ENCODE data around the gene MYLK. TPM values are rescaled to one million over a fixed set of nuclear protein-coding genes. Genes with fewer than 3 reads are reported as not detected.

MYLK gene
- total and polyA plus RNA-seq, 2 experiments from 2014 or later = 13.1 to 27.1 TPM

DNA sequence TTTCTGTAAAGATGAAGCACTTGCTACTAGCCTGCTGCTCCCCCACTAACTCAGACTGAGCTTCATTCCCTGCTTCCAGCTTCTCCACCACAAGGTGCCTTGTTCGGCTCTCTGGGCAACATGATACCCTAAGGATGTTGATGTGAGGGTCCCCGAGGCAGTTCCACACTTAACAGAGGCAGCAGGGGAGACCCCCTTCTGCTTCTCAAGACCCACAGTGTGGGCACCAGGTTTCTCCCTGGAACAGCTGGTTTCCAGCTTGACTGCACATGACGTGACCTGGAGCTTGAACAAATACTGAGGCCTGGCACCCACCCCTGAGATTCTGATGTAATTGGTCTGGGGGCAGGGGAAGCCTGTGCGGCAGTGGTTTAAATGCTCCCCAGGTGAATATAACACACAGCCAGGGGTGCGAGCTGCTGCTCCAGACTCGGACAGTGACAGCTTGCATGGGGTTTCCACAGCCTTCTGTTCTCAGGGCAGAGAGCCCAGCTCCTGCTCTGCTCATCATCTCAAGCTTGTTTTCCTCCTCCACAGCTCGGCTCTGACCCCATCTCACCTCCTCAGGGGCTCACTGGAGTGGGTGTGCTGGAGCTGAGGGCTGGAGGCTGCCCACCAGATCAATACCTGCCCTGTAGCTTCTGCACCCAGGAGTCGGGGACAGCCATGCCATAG is 204.3 kb downstream of the MYLK start:
- H3K36me3 ChIP-seq (replicated peaks; ENCODE audit: insufficient read depth, low read depth) = no peaks in the 10 kb centered on the region
- no peak overlapping the region for H3K27ac ChIP-seq
- H4K20me1 ChIP-seq (ENCODE audit: insufficient read depth, poor library complexity, severe bottlenecking) = no peaks in the 10 kb centered on the region
- H3K9me3 ChIP-seq (ENCODE audit: low read depth) = no peaks in the 10 kb centered on the region
- DNase-seq (ENCODE audit: low spot score) = no peak
- no peak overlapping the region for H2AFZ ChIP-seq
- no peak overlapping the region for H3K4me3 ChIP-seq
- TF ChIP-seq CTCF (IDR thresholded peaks at IDR 0.05; ENCODE audit: poor library complexity) = no peak
- TF ChIP-seq EZH2 (IDR thresholded peaks at IDR 0.05; ENCODE audit: borderline replicate concordance) = no peak
- no peak for TF ChIP-seq EZH2phosphoT487 (IDR thresholded peaks at IDR 0.05; ENCODE audit: low read depth, severe bottlenecking, unreplicated experiment)
- H3K4me1 ChIP-seq (ENCODE audit: insufficient read depth) = no peaks in the 10 kb centered on the region
- 67% methylated on average over 8 of the region's 8 CpGs for WGBS (ENCODE audit: low lambda C conversion rate, missing lambda C conversion rate)
- no peak overlapping the region for H3K4me2 ChIP-seq
- H3K27me3 ChIP-seq = no peaks in the 10 kb centered on the region
- H3K79me2 ChIP-seq = no peaks in the 10 kb centered on the region
- H3K9me2 ChIP-seq (replicated peaks; ENCODE audit: insufficient read depth) = no peaks in the 10 kb centered on the region

DNA sequence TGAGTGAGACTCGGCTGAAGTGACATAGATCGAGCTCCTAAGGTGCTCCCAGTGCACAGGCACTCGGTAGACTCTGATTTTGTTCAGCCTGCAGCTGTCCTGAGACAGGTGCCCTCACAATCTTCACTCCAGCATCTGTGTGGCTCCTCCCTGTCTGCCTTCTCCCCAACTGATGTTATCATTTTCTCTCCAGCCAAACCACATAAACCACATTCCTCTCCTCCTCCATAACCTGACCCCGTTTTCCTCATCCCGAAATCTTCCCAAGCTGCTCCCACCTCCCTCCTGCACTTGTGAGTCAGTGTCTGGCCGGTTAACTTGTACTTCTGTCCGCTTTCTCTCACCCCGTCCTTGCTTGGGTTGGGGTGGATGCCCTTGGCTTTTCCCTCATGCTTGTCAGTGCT is 206.0 kb downstream of the MYLK start:
- H3K4me1 ChIP-seq (ENCODE audit: insufficient read depth) = no peaks in the 10 kb centered on the region

DNA sequence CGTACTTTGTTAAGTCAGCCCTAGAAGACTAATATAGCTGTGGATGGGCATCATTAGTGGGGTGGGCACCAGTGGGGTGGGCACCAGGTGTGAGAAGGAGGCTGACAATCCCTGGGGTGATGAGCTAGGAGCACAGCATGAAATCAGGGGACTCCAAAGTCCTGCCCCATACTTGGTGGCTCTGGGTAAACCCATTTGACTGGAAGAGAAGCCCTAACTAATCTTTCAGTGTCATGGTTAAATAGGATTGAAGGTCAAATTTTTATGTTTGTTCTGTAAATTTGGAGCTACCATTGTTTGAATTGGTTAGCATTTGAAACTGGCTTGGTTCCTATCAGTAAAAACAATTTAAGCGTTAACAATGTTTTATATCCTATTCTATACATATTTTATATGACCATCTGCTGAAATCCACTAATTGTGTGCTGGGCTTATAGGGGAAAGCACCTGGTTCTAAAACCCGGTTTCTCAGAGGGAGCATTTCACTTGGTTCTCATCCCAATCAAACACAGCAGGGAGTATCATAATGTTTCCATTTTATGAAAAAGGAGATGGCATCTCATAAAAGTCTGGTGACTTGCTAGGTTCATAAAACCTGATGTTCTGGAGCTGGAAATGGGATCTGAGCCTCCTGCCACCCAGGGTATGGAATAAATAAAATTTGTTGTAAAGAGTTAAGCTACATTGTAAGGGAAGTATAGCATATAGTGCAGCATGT is 211.5 kb downstream of the MYLK start:
- Histone ChIP-seq H3K27ac (no peak overlapping the region), H3K9me2 (replicated peaks; ENCODE audit: insufficient read depth) (no peaks in the 10 kb centered on the region), H3K27me3 (no peaks in the 10 kb centered on the region), H2AFZ (no peak overlapping the region), H4K20me1 (ENCODE audit: insufficient read depth, poor library complexity, severe bottlenecking) (no peaks in the 10 kb centered on the region), H3K9me3 (ENCODE audit: low read depth) (no peaks in the 10 kb centered on the region), H3K4me1 (ENCODE audit: insufficient read depth) (no peaks in the 10 kb centered on the region), H3K36me3 (replicated peaks; ENCODE audit: insufficient read depth, low read depth) (no peaks in the 10 kb centered on the region), H3K4me3 (no peak overlapping the region), H3K79me2 (no peaks in the 10 kb centered on the region), H3K4me2 (no peak overlapping the region)
- no peak for TF ChIP-seq EZH2phosphoT487 (IDR thresholded peaks at IDR 0.05; ENCODE audit: low read depth, severe bottlenecking, unreplicated experiment)
- TF ChIP-seq CTCF (IDR thresholded peaks at IDR 0.05; ENCODE audit: poor library complexity) = no peak
- TF ChIP-seq EZH2 (IDR thresholded peaks at IDR 0.05; ENCODE audit: borderline replicate concordance) = no peak
- WGBS (ENCODE audit: low lambda C conversion rate, missing lambda C conversion rate) = 82% methylated on average over 3 of the region's 3 CpGs
- no peak for DNase-seq (ENCODE audit: low spot score)

More for the DNA sequence above, 206.0 kb downstream of the MYLK start:
- H3K36me3 ChIP-seq (replicated peaks; ENCODE audit: insufficient read depth, low read depth) = no peaks in the 10 kb centered on the region
- no peaks in the 10 kb centered on the region for H3K9me3 ChIP-seq (ENCODE audit: low read depth)
- H3K4me3 ChIP-seq = no peak overlapping the region
- no peaks in the 10 kb centered on the region for H4K20me1 ChIP-seq (ENCODE audit: insufficient read depth, poor library complexity, severe bottlenecking)
- H3K27me3 ChIP-seq = no peaks in the 10 kb centered on the region
- no peaks in the 10 kb centered on the region for H3K79me2 ChIP-seq
- no peak for DNase-seq (ENCODE audit: low spot score)
- no peaks in the 10 kb centered on the region for H3K9me2 ChIP-seq (replicated peaks; ENCODE audit: insufficient read depth)
- no peak overlapping the region for H3K4me2 ChIP-seq
- WGBS (ENCODE audit: low lambda C conversion rate, missing lambda C conversion rate) = 60% methylated on average over 8 of the region's 8 CpGs
- TF ChIP-seq CTCF (IDR thresholded peaks at IDR 0.05; ENCODE audit: poor library complexity) = no peak
- no peak for TF ChIP-seq EZH2phosphoT487 (IDR thresholded peaks at IDR 0.05; ENCODE audit: low read depth, severe bottlenecking, unreplicated experiment)
- no peak for TF ChIP-seq EZH2 (IDR thresholded peaks at IDR 0.05; ENCODE audit: borderline replicate concordance)
- no peak overlapping the region for H3K27ac ChIP-seq
- H2AFZ ChIP-seq = no peak overlapping the region
